ENCODE results near the gene CEACAM18.
"Not testable (repeated sequence)": the region's sequence is repeated elsewhere in the genome, so short reads cannot be mapped to it uniquely, and the experiment has no call there.

Gene CEACAM18

DNA sequence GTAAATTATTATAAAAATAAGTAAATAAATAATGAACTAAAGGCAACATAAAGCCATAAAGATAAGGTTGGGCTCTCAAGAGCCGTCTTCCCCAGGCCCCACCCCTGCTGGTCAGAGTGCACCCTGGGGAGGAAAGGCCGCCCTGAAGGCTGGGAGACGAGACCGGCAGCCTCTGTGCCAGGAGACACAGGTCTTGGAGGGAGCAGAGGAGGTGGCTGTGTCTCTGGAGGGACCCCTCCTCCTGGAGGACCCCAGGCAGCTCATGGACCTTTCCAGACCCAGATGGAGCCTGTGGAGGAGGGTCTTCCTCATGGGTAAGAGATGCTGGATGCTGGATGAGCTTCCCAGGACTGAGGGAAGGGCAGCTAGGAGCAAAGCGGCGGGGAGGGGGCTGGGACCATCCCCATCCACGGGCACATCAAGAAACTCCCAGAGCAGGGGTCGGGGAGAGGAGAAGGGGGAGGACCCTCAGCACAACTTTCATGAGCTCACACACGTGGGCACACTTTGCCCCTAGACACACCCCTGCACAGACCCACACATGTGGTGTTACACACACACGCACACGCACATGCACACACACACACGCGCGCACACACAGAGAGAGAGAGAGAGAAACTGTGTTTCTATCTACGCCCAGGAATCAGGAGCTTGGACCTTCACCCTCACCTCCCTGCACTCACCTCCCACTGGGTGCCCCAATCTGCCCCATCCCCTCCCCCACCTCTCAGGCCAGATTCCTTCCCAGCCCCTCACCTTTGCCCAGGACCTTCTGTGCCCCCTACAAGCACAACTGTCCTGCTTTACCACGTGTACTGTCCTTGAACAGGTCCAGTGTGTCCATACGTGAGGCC, at the start of gene CEACAM18:
Gene CEACAM18 (plus strand): TSS at position 159 of the 854 bp plus-strand sequence.
- no peak for TF ChIP-seq POLR2A (IDR thresholded peaks at IDR 0.05; ENCODE audit: low read depth, low read length)
- FAIRE-seq (no peak), DNase-seq (ENCODE audit: insufficient read length, low spot score) (no peak)

DNA sequence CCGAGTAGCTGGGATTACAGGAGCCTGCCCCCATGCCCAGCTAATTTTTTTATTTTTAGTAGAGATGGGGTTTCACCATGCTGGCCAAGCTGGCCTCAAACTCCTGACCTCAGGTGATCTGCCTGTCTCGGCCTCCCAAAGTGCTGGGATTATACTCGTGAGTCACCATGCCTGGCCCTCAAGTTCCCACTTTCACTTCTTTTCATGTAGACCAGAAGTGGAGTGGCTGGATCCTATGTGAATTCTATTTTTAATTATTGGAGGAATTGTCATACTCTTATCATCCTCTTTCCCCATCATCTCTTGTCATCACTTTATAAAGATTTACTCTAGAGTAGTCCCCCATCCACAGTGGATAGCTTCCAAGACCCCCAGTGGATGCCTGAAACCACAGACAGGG, 48.1 kb upstream of the CEACAM18 start:
- DNase-seq (ENCODE audit: insufficient read length, low spot score) (no peak), FAIRE-seq (no peak)
- TF ChIP-seq POLR2A (IDR thresholded peaks at IDR 0.05; ENCODE audit: low read depth, low read length): no peak

- FAIRE-seq (no peak), DNase-seq (ENCODE audit: insufficient read length, low spot score) (no peak)
- TF ChIP-seq POLR2A (IDR thresholded peaks at IDR 0.05; ENCODE audit: low read depth, low read length): no peak
Observed at GRCh38 chr19:51431124-51431523, 47.2 kb upstream of the CEACAM18 start.

DNA sequence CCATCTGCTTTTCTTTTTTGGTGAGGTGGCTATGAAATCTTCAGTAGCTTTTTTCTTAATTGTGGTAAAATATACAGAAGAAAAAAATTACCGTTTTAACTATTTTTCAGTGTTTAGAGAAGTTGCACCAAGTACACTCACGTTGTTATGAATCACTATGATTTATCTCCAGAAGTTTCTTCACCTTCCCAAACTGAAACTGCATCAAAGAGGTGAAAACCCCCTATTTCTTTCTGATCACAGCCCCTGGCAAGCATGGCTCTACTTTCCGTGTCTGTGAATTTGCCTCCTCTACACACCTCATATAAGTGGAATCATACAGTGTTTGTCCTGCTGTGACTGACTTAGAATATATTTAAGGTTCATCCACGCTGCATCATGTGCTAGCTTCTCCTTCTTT, 45.3 kb upstream of the CEACAM18 start:
- FAIRE-seq (no peak), DNase-seq (ENCODE audit: insufficient read length, low spot score) (no peak)
- no peak for TF ChIP-seq POLR2A (IDR thresholded peaks at IDR 0.05; ENCODE audit: low read depth, low read length)

DNA sequence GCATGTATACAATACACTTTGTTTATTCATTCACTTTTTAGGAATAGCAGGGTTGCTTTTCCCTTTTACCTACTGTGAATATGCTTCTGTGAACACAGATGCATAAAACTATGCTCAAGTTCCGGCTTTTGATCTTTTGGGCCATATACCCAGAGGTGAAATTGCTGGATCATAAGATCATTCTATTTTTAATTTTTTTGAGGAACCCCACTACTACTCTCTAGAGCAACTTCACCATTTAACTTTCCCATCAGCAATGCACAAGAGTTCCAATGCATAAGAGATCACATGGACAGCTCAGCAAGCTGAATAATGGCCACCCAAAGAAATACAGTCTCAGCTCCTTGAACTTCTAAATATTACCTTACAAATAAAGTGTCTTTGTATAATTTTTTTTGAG, 43.9 kb upstream of the CEACAM18 start:
- TF ChIP-seq POLR2A (IDR thresholded peaks at IDR 0.05; ENCODE audit: low read depth, low read length): no peak
- DNase-seq (ENCODE audit: insufficient read length, low spot score) (no peak), FAIRE-seq (no peak)

DNA sequence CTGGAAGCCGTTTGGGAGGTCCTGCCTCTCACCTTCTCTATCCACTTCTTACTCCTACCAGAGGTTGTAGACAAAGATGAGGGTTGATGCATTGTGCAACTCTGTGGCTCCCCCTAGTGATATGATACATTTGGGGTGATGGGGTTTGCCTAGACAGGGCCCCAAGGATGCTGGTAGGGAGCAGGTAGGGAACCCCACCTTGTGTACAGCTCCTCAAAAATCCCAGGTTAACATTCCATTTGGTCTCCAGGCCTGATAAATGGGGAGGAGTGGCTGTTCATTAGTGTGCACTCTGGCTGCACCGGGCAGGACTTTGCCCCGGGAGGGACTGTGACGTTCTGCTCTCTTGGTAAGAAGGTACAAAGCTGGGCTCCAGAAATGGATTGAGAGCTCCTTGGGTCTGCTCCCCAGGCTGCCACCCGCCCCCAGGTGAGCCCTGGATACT, 39.3 kb upstream of the CEACAM18 start:
- no peak for FAIRE-seq
- DNase-seq (ENCODE audit: insufficient read length, low spot score): no peak
- no peak for TF ChIP-seq POLR2A (IDR thresholded peaks at IDR 0.05; ENCODE audit: low read depth, low read length)

DNA sequence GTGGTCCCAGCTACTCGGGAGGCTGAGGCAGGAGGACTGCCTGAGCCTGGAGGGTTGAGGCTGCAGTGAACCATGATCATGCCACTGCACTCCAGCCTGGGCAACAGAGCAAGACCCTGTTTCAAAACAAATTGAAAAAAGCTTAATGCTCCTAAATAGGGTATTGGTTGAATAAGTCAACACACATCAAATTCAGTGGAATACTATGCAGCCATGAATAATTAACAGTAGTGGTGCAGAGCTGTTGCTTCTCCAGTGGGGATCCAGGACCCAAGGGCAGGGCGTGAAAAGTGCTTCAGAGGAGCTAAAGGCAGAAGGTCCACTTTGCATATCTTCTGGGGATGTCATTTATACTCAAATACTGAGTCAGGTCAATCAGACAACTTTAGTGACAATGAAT, 38.3 kb upstream of the CEACAM18 start:
- FAIRE-seq (no peak), DNase-seq (ENCODE audit: insufficient read length, low spot score) (no peak)
- no peak for TF ChIP-seq POLR2A (IDR thresholded peaks at IDR 0.05; ENCODE audit: low read depth, low read length)

- no peak for FAIRE-seq
- no peak for DNase-seq (ENCODE audit: insufficient read length, low spot score)
- TF ChIP-seq POLR2A (IDR thresholded peaks at IDR 0.05; ENCODE audit: low read depth, low read length): no peak
Observed at GRCh38 chr19:51440846-51441409, 37.4 kb upstream of the CEACAM18 start.

- peak; percentile 27 for FAIRE-seq
- DNase-seq (ENCODE audit: insufficient read length, low spot score): no peak
- TF ChIP-seq POLR2A (IDR thresholded peaks at IDR 0.05; ENCODE audit: low read depth, low read length): no peak
Observed at GRCh38 chr19:51441410-51442390, 36.6 kb upstream of the CEACAM18 start.

GRCh38 chr19:51447510-51447909, 30.8 kb upstream of the CEACAM18 start:
- not testable (repeated sequence) for FAIRE-seq

DNA sequence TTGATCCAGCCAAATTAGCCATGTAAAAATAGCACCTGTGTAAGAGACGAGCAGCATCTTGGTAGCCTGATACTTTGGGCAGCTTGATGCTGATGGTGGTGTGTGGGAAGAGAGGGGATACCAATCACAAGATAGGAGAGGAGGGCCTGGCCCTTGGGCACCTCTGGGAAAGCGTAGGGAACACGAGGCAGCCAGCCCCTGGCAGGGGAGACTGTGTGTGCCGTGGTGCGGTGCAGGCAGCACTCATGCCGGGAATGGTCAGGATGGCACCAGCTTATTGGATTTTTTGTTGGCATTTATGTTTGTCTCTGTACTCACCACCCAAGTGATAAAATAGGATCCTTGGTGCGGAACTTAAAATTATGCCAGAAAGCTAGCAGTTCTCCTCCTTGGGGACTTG, 30.3 kb upstream of the CEACAM18 start:
- no peak for FAIRE-seq
- no peak for TF ChIP-seq POLR2A (IDR thresholded peaks at IDR 0.05; ENCODE audit: low read depth, low read length)
- no peak for DNase-seq (ENCODE audit: insufficient read length, low spot score)

More at GRCh38 chr19:51447510-51447909, 30.8 kb upstream of the CEACAM18 start:
- not testable (repeated sequence) for DNase-seq (ENCODE audit: insufficient read length, low spot score)

- FAIRE-seq (no peak), DNase-seq (ENCODE audit: insufficient read length, low spot score) (no peak)
- TF ChIP-seq POLR2A (IDR thresholded peaks at IDR 0.05; ENCODE audit: low read depth, low read length): no peak
Observed at GRCh38 chr19:51448411-51449016, 29.8 kb upstream of the CEACAM18 start.

GRCh38 chr19:51450730-51451307, 27.5 kb upstream of the CEACAM18 start:
- TF ChIP-seq POLR2A (IDR thresholded peaks at IDR 0.05; ENCODE audit: low read depth, low read length): no peak
- no peak for FAIRE-seq
- DNase-seq (ENCODE audit: insufficient read length, low spot score): no peak

Data from H54 (cell line).